ENCODE results near the gene SLC12A2.

- TF ChIP-seq CTCF (conservative IDR thresholded peaks at IDR 0.05) (no peak), ZFX (IDR thresholded peaks at IDR 0.05) (no peak)
Measured at GRCh38 chr5:128074171-128074570, 9.4 kb upstream of the SLC12A2 start.
